ENCODE data around the gene EXOSC9.

EXOSC9 gene

GRCh38 chr4:121822047-121822446 lies 20.9 kb downstream of the EXOSC9 start:
- no peaks in the 10 kb centered on the region for H3K27me3 ChIP-seq (ENCODE audit: control insufficient read depth in 1 of 2, insufficient read depth in 2 of 2, low read length in 2 of 2)
- H3K9me3 ChIP-seq (ENCODE audit: control insufficient read depth in 1 of 2, low read length in 2 of 2) = no peaks in the 10 kb centered on the region
- peaks cover 0 to 21% of the 10 kb centered on the region in 2 donors for H3K36me3 ChIP-seq (ENCODE audit: control insufficient read depth in 1 of 2, insufficient read depth in 2 of 2, low read length in 2 of 2)
- H3K27ac ChIP-seq (ENCODE audit: low read depth, low read length) = no peak overlapping the region
- peaks cover 3 to 9% of the 10 kb centered on the region in 2 donors for H3K4me1 ChIP-seq (ENCODE audit: control insufficient read depth in 1 of 2, insufficient read depth in 2 of 2, low read length in 2 of 2)
- no peak overlapping the region for H3K9ac ChIP-seq (ENCODE audit: low read depth in 1 of 2, low read length in 2 of 2)
- H3K4me3 ChIP-seq (ENCODE audit: low read depth in 1 of 2, low read length in 2 of 2) = peak overlapping the region; percentile 71 to 87

- H3K4me3 ChIP-seq (ENCODE audit: low read depth in 1 of 2, low read length in 2 of 2) = peak overlapping the region; percentile 71 to 87
- peaks cover 0 to 20% of the 10 kb centered on the region in 2 donors for H3K36me3 ChIP-seq (ENCODE audit: control insufficient read depth in 1 of 2, insufficient read depth in 2 of 2, low read length in 2 of 2)
- H3K4me1 ChIP-seq (ENCODE audit: control insufficient read depth in 1 of 2, insufficient read depth in 2 of 2, low read length in 2 of 2) = peaks cover 3 to 9% of the 10 kb centered on the region in 2 donors
- H3K27me3 ChIP-seq (ENCODE audit: control insufficient read depth in 1 of 2, insufficient read depth in 2 of 2, low read length in 2 of 2) = no peaks in the 10 kb centered on the region
- no peak overlapping the region for H3K27ac ChIP-seq (ENCODE audit: low read depth, low read length)
- peak overlapping the region; percentile 33 to 54 for H3K9ac ChIP-seq (ENCODE audit: low read depth in 1 of 2, low read length in 2 of 2)
- H3K9me3 ChIP-seq (ENCODE audit: control insufficient read depth in 1 of 2, low read length in 2 of 2) = no peaks in the 10 kb centered on the region
These were observed 21.8 kb downstream of the EXOSC9 start for GRCh38 chr4:121822796-121823504.

- Histone ChIP-seq H3K9me3 (ENCODE audit: control insufficient read depth in 1 of 2, low read length in 2 of 2) (no peaks in the 10 kb centered on the region), H3K36me3 (ENCODE audit: control insufficient read depth in 1 of 2, insufficient read depth in 2 of 2, low read length in 2 of 2) (peaks cover 0 to 16% of the 10 kb centered on the region in 2 donors), H3K4me3 (ENCODE audit: low read depth in 1 of 2, low read length in 2 of 2) (peak within 1 kb of the TSS; percentile 71 to 87), H3K9ac (ENCODE audit: low read depth in 1 of 2, low read length in 2 of 2) (peak within 1 kb of the TSS; percentile 72 to 87), H3K27ac (ENCODE audit: low read depth, low read length) (no peak within 1 kb of the TSS), H3K27me3 (ENCODE audit: control insufficient read depth in 1 of 2, insufficient read depth in 2 of 2, low read length in 2 of 2) (no peaks in the 10 kb centered on the region), H3K4me1 (ENCODE audit: control insufficient read depth in 1 of 2, insufficient read depth in 2 of 2, low read length in 2 of 2) (peaks cover 3 to 9% of the 10 kb centered on the region in 2 donors)
These were observed 22.5 kb downstream of the EXOSC9 start, which contains the start of gene CCNA2 for GRCh38 chr4:121823505-121824170. CCNA2 (minus strand) TSS chr4:121823883; CDS start chr4:121823628, 255 bp downstream.

- H3K4me1 ChIP-seq (ENCODE audit: control insufficient read depth in 1 of 2, insufficient read depth in 2 of 2, low read length in 2 of 2) = peaks cover 3 to 9% of the 10 kb centered on the region in 2 donors
- no peak overlapping the region for H3K27ac ChIP-seq (ENCODE audit: low read depth, low read length)
- no peaks in the 10 kb centered on the region for H3K27me3 ChIP-seq (ENCODE audit: control insufficient read depth in 1 of 2, insufficient read depth in 2 of 2, low read length in 2 of 2)
- H3K9ac ChIP-seq (ENCODE audit: low read depth in 1 of 2, low read length in 2 of 2) = peak overlapping the region; percentile 72 to 87
- H3K36me3 ChIP-seq (ENCODE audit: control insufficient read depth in 1 of 2, insufficient read depth in 2 of 2, low read length in 2 of 2) = peaks cover 0 to 12% of the 10 kb centered on the region in 2 donors
- peak overlapping the region; percentile 71 to 87 for H3K4me3 ChIP-seq (ENCODE audit: low read depth in 1 of 2, low read length in 2 of 2)
- no peaks in the 10 kb centered on the region for H3K9me3 ChIP-seq (ENCODE audit: control insufficient read depth in 1 of 2, low read length in 2 of 2)
These were observed 23.0 kb downstream of the EXOSC9 start for GRCh38 chr4:121824171-121824527.

GRCh38 chr4:121824950-121825349 lies 23.8 kb downstream of the EXOSC9 start:
- Histone ChIP-seq H3K27ac (ENCODE audit: low read depth, low read length) (no peak overlapping the region), H3K9me3 (ENCODE audit: control insufficient read depth in 1 of 2, low read length in 2 of 2) (no peaks in the 10 kb centered on the region), H3K4me3 (ENCODE audit: low read depth in 1 of 2, low read length in 2 of 2) (no peak overlapping the region), H3K4me1 (ENCODE audit: control insufficient read depth in 1 of 2, insufficient read depth in 2 of 2, low read length in 2 of 2) (peaks cover 3 to 9% of the 10 kb centered on the region in 2 donors), H3K36me3 (ENCODE audit: control insufficient read depth in 1 of 2, insufficient read depth in 2 of 2, low read length in 2 of 2) (peaks cover 0 to 17% of the 10 kb centered on the region in 2 donors), H3K27me3 (ENCODE audit: control insufficient read depth in 1 of 2, insufficient read depth in 2 of 2, low read length in 2 of 2) (no peaks in the 10 kb centered on the region), H3K9ac (ENCODE audit: low read depth in 1 of 2, low read length in 2 of 2) (no peak overlapping the region)

GRCh38 chr4:121827853-121828252 lies 26.7 kb downstream of the EXOSC9 start:
- H3K4me1 ChIP-seq (ENCODE audit: control insufficient read depth in 1 of 2, insufficient read depth in 2 of 2, low read length in 2 of 2) = peaks cover under 1 to 3% of the 10 kb centered on the region in 2 donors
- H3K9me3 ChIP-seq (ENCODE audit: control insufficient read depth in 1 of 2, low read length in 2 of 2) = no peaks in the 10 kb centered on the region
- peaks cover 0 to 14% of the 10 kb centered on the region in 2 donors for H3K36me3 ChIP-seq (ENCODE audit: control insufficient read depth in 1 of 2, insufficient read depth in 2 of 2, low read length in 2 of 2)
- no peak overlapping the region for H3K27ac ChIP-seq (ENCODE audit: low read depth, low read length)
- no peaks in the 10 kb centered on the region for H3K27me3 ChIP-seq (ENCODE audit: control insufficient read depth in 1 of 2, insufficient read depth in 2 of 2, low read length in 2 of 2)
- H3K4me3 ChIP-seq (ENCODE audit: low read depth in 1 of 2, low read length in 2 of 2) = no peak overlapping the region
- H3K9ac ChIP-seq (ENCODE audit: low read depth in 1 of 2, low read length in 2 of 2) = no peak overlapping the region

GRCh38 chr4:121829511-121829910 lies 28.4 kb downstream of the EXOSC9 start:
- Histone ChIP-seq H3K9me3 (ENCODE audit: control insufficient read depth in 1 of 2, low read length in 2 of 2) (no peaks in the 10 kb centered on the region), H3K36me3 (ENCODE audit: control insufficient read depth in 1 of 2, insufficient read depth in 2 of 2, low read length in 2 of 2) (peaks cover 0 to 16% of the 10 kb centered on the region in 2 donors)

GRCh38 chr4:121838136-121838535 lies 37.0 kb downstream of the EXOSC9 start:
- Histone ChIP-seq H3K27me3 (ENCODE audit: control insufficient read depth in 1 of 2, insufficient read depth in 2 of 2, low read length in 2 of 2) (no peaks in the 10 kb centered on the region), H3K36me3 (ENCODE audit: control insufficient read depth in 1 of 2, insufficient read depth in 2 of 2, low read length in 2 of 2) (peaks cover 0 to 5% of the 10 kb centered on the region in 2 donors), H3K9me3 (ENCODE audit: control insufficient read depth in 1 of 2, low read length in 2 of 2) (no peaks in the 10 kb centered on the region), H3K4me1 (ENCODE audit: control insufficient read depth in 1 of 2, insufficient read depth in 2 of 2, low read length in 2 of 2) (no peaks in the 10 kb centered on the region), H3K27ac (ENCODE audit: low read depth, low read length) (no peak overlapping the region), H3K4me3 (ENCODE audit: low read depth in 1 of 2, low read length in 2 of 2) (no peak overlapping the region), H3K9ac (ENCODE audit: low read depth in 1 of 2, low read length in 2 of 2) (no peak overlapping the region)

More at GRCh38 chr4:121829511-121829910, 28.4 kb downstream of the EXOSC9 start:
- H3K4me3 ChIP-seq (ENCODE audit: low read depth in 1 of 2, low read length in 2 of 2) = no peak overlapping the region
- no peaks in the 10 kb centered on the region for H3K4me1 ChIP-seq (ENCODE audit: control insufficient read depth in 1 of 2, insufficient read depth in 2 of 2, low read length in 2 of 2)
- no peak overlapping the region for H3K9ac ChIP-seq (ENCODE audit: low read depth in 1 of 2, low read length in 2 of 2)
- H3K27ac ChIP-seq (ENCODE audit: low read depth, low read length) = no peak overlapping the region
- no peaks in the 10 kb centered on the region for H3K27me3 ChIP-seq (ENCODE audit: control insufficient read depth in 1 of 2, insufficient read depth in 2 of 2, low read length in 2 of 2)

- no peak overlapping the region for H3K27ac ChIP-seq (ENCODE audit: low read depth, low read length)
- no peaks in the 10 kb centered on the region for H3K4me1 ChIP-seq (ENCODE audit: control insufficient read depth in 1 of 2, insufficient read depth in 2 of 2, low read length in 2 of 2)
- H3K4me3 ChIP-seq (ENCODE audit: low read depth in 1 of 2, low read length in 2 of 2) = no peak overlapping the region
- no peaks in the 10 kb centered on the region for H3K9me3 ChIP-seq (ENCODE audit: control insufficient read depth in 1 of 2, low read length in 2 of 2)
- H3K9ac ChIP-seq (ENCODE audit: low read depth in 1 of 2, low read length in 2 of 2) = no peak overlapping the region
- H3K36me3 ChIP-seq (ENCODE audit: control insufficient read depth in 1 of 2, insufficient read depth in 2 of 2, low read length in 2 of 2) = peaks cover 6 to 10% of the 10 kb centered on the region in 2 donors
- no peaks in the 10 kb centered on the region for H3K27me3 ChIP-seq (ENCODE audit: control insufficient read depth in 1 of 2, insufficient read depth in 2 of 2, low read length in 2 of 2)
These were observed 41.7 kb downstream of the EXOSC9 start for GRCh38 chr4:121842862-121843261.

- H3K4me3 ChIP-seq (ENCODE audit: low read depth in 1 of 2, low read length in 2 of 2) = no peak overlapping the region
- no peaks in the 10 kb centered on the region for H3K4me1 ChIP-seq (ENCODE audit: control insufficient read depth in 1 of 2, insufficient read depth in 2 of 2, low read length in 2 of 2)
- H3K27ac ChIP-seq (ENCODE audit: low read depth, low read length) = no peak overlapping the region
- peaks cover 6 to 13% of the 10 kb centered on the region in 2 donors for H3K36me3 ChIP-seq (ENCODE audit: control insufficient read depth in 1 of 2, insufficient read depth in 2 of 2, low read length in 2 of 2)
- H3K27me3 ChIP-seq (ENCODE audit: control insufficient read depth in 1 of 2, insufficient read depth in 2 of 2, low read length in 2 of 2) = no peaks in the 10 kb centered on the region
- H3K9ac ChIP-seq (ENCODE audit: low read depth in 1 of 2, low read length in 2 of 2) = no peak overlapping the region
- H3K9me3 ChIP-seq (ENCODE audit: control insufficient read depth in 1 of 2, low read length in 2 of 2) = no peaks in the 10 kb centered on the region
These were observed 45.5 kb downstream of the EXOSC9 start for GRCh38 chr4:121846662-121847061.
